IMR-90 (cell line): ENCODE data around the gene CLMP. TPM values are rescaled to one million over a fixed set of nuclear protein-coding genes. Genes with fewer than 3 reads are reported as not detected.

Source experiments
- ATAC-seq: fragments of 200-7000 bp; cut with Tn5 transposase; 2 replicates; pipeline ENCODE4 v1.9.1; 2020; ENCODE audit warnings: low read depth, mild to moderate bottlenecking, moderate library complexity
- BruUV-seq: library from RNA; stranded (reverse); fragments of 400-500 nt; replicated peaks from 2 replicates; lab custom pipeline; 2021; lab: Mats Ljungman, UMichigan
- CTCF ChIA-PET: fragments of 300-600 bp; formaldehyde crosslinking; extraction: SDS; loops from one replicate; lab custom pipeline; 2021; ENCODE audit warnings: antibody characterized with exemption; lab: Yijun Ruan, JAX
- POLR2A ChIA-PET: fragments of 300-600 bp; sonication (Branson Sonifier 250); formaldehyde crosslinking; loops from one replicate; lab custom pipeline; 2022; ENCODE audit warnings: antibody characterized with exemption; ENCODE audit not compliant: unreplicated experiment; lab: Charles Lee
- DNase-seq: peaks from one replicate; pipeline ENCODE4 v3.0.0; 2013
- H2AFZ ChIP-seq: replicated peaks from 2 replicates; pipeline ENCODE3; 2013; ENCODE audit warnings: low read length, mild to moderate bottlenecking; ENCODE audit not compliant: poor library complexity
- H2AK5ac ChIP-seq: 2 replicates; pipeline ENCODE4 v1.6.1; 2013; ENCODE audit warnings: low read depth, low read length, inconsistent platforms
- H2AK9ac ChIP-seq: replicated peaks from 2 replicates; pipeline ENCODE3; 2013; ENCODE audit warnings: mild to moderate bottlenecking, low read depth, low read length, moderate library complexity; ENCODE audit not compliant: poor library complexity
- H2BK120ac ChIP-seq: 2 replicates; pipeline ENCODE4 v1.6.1; 2013; ENCODE audit warnings: low read depth, low read length, inconsistent platforms
- H2BK15ac ChIP-seq: 3 replicates; pipeline ENCODE4 v1.6.1; 2013; ENCODE audit warnings: low read depth, low read length, inconsistent platforms
- H2BK20ac ChIP-seq: 2 replicates; pipeline ENCODE4 v1.6.1; 2013; ENCODE audit warnings: low read depth, mild to moderate bottlenecking, inconsistent platforms, low read length, moderate library complexity
- H2BK5ac ChIP-seq: 2 replicates; pipeline ENCODE4 v1.6.1; 2013; ENCODE audit warnings: mild to moderate bottlenecking, low read depth, low read length, inconsistent platforms; ENCODE audit not compliant: poor library complexity, severe bottlenecking
- H3K14ac ChIP-seq: replicated peaks from 2 replicates; pipeline ENCODE4 v1.6.1; 2013; ENCODE audit warnings: low read depth, low read length, inconsistent platforms
- H3K18ac ChIP-seq: 2 replicates; pipeline ENCODE4 v1.6.1; 2013; ENCODE audit warnings: low read depth, low read length, control low read depth
- H3K23ac ChIP-seq: 2 replicates; pipeline ENCODE4 v1.6.1; 2013; ENCODE audit warnings: low read depth, low read length, inconsistent platforms
- H3K27ac ChIP-seq: 2 replicates; pipeline ENCODE4 v1.5.1; 2013; ENCODE audit warnings: mild to moderate bottlenecking, control low read depth, low read length; ENCODE audit not compliant: insufficient read depth
- H3K27me3 ChIP-seq: 2 replicates; pipeline ENCODE4 v1.6.1; 2013; ENCODE audit warnings: low read length; ENCODE audit not compliant: control insufficient read depth, insufficient read depth
- H3K36me3 ChIP-seq: 2 replicates; pipeline ENCODE4 v1.6.1; 2013; ENCODE audit warnings: low read length, mixed read lengths; ENCODE audit not compliant: control insufficient read depth, insufficient read depth
- H3K4ac ChIP-seq: 2 replicates; pipeline ENCODE4 v1.6.1; 2013; ENCODE audit warnings: low read depth, low read length, inconsistent platforms
- H3K4me1 ChIP-seq: 2 replicates; pipeline ENCODE4 v1.6.1; 2013; ENCODE audit warnings: low read length, mixed read lengths; ENCODE audit not compliant: control insufficient read depth, insufficient read depth
- H3K4me2 ChIP-seq: 2 replicates; pipeline ENCODE4 v1.6.1; 2013; ENCODE audit warnings: low read depth, mild to moderate bottlenecking, control low read depth, low read length, moderate library complexity
- H3K4me3 ChIP-seq: 2 replicates; pipeline ENCODE4 v1.5.1; 2013; ENCODE audit warnings: low read depth, mild to moderate bottlenecking, control low read depth, low read length, moderate library complexity; ENCODE audit not compliant: insufficient read depth
- H3K56ac ChIP-seq: 2 replicates; pipeline ENCODE4 v1.6.1; 2013; ENCODE audit warnings: low read length, inconsistent platforms; ENCODE audit not compliant: insufficient read depth; ENCODE audit errors: extremely low read depth
- H3K79me1 ChIP-seq, 2 experiments: 2 replicates each; pipeline ENCODE4 v1.6.1; 2013; ENCODE audit warnings: low read length in 2 of 2, inconsistent platforms in 1 of 2, low read depth in 1 of 2
- H3K9ac ChIP-seq: 2 replicates; pipeline ENCODE4 v1.6.1; 2013; ENCODE audit warnings: low read depth, low read length, control low read depth
- H3K9me1 ChIP-seq: 2 replicates; pipeline ENCODE4 v1.6.1; 2013; ENCODE audit warnings: low read length, inconsistent platforms; ENCODE audit not compliant: insufficient read depth
- H3K9me3 ChIP-seq: 2 replicates; pipeline ENCODE4 v1.6.1; 2013; ENCODE audit warnings: low read length; ENCODE audit not compliant: control insufficient read depth, insufficient read depth
- H4K20me1 ChIP-seq: 2 replicates; pipeline ENCODE4 v1.6.1; 2013; ENCODE audit warnings: low read length, inconsistent platforms; ENCODE audit not compliant: insufficient read depth
- H4K5ac ChIP-seq: 2 replicates; pipeline ENCODE4 v1.6.1; 2013; ENCODE audit warnings: mild to moderate bottlenecking, low read depth, low read length, control low read depth
- H4K8ac ChIP-seq, 2 experiments: 2 replicates each; pipeline ENCODE4 v1.6.1; 2013; ENCODE audit warnings: low read depth in 2 of 2, low read length in 2 of 2, control low read depth in 1 of 2, inconsistent platforms in 1 of 2
- H4K91ac ChIP-seq: 2 replicates; pipeline ENCODE4 v1.6.1; 2013; ENCODE audit warnings: low read depth, low read length, inconsistent platforms; ENCODE audit not compliant: insufficient read depth
- BHLHE40 ChIP-seq: fragments of 150-350 bp; IDR thresholded peaks from 2 replicates; pipeline ENCODE4 v1.6.1; 2016; ENCODE audit warnings: mild to moderate bottlenecking, low read depth, low read length
- CEBPB ChIP-seq: IDR thresholded peaks from 2 replicates; pipeline ENCODE4 v1.6.1; 2012; ENCODE audit warnings: low read depth, low read length, improper control_type of control experiment
- CHD1 ChIP-seq: IDR thresholded peaks from 2 replicates; pipeline ENCODE4 v1.6.1; 2012; ENCODE audit warnings: low read depth, low read length, improper control_type of control experiment
- MAFK ChIP-seq: IDR thresholded peaks from 2 replicates; pipeline ENCODE4 v1.6.1; 2012; ENCODE audit warnings: low read depth, low read length, improper control_type of control experiment
- MXI1 ChIP-seq: IDR thresholded peaks from 2 replicates; pipeline ENCODE4 v1.6.1; 2012; ENCODE audit warnings: low read depth, mild to moderate bottlenecking, low read length, moderate library complexity, borderline replicate concordance
- WGBS, 2 experiments: methylation state at CpG; one replicate each; pipeline versions ENCODE4 v1.1.5 to v1.1.7; 2013; ENCODE audit warnings: missing lambda C conversion rate in 2 of 2; ENCODE audit not compliant: insufficient read length in 1 of 2; ENCODE audit errors: extremely low coverage in 2 of 2; 5-methylcytosine and 5-hydroxymethylcytosine counted together
- dilution Hi-C: fragments of 300-500 bp; cut with HindIII; formaldehyde crosslinking; loops from one replicate; pipeline ENCODE4 v1.14.3; 2018; ENCODE audit warnings: low sequenced_read_pairs; ENCODE audit not compliant: unreplicated experiment
- in situ Hi-C: fragments of 300-500 bp; cut with MboI; formaldehyde crosslinking; loops from 3 replicates; pipeline ENCODE4 v1.14.3; 2019; ENCODE audit warnings: low sequenced_read_pairs, inconsistent platforms, mixed read lengths
- intact Hi-C: fragments of 100-400 bp; cut with micrococcal nuclease; formaldehyde crosslinking; loops from 2 replicates; pipeline ENCODE4 v1.10.0; 2022
- polyA plus RNA-seq, 3 experiments: library from polyadenylated mRNA; depleted of rRNA; stranded (reverse); fragments of >200 nt; gene quantifications; 2 replicates each; pipeline ENCODE4 v1.2.3, GENCODE V29; 2012; ENCODE audit warnings: low replicate concordance in 1 of 3
- total RNA-seq: library from RNA; depleted of rRNA; stranded (reverse); fragments of >200 nt; gene quantifications from 2 replicates; pipeline ENCODE4 v1.2.3, GENCODE V29; 2012
- TF ChIP-seq, protein P1 (sequence below): fragments of 150-350 bp; IDR thresholded peaks from 2 replicates; pipeline ENCODE4 v1.6.1; 2016; ENCODE audit warnings: low read depth, mild to moderate bottlenecking, low read length, moderate library complexity, borderline replicate concordance

The CLMP gene
- total and polyA plus RNA-seq, 2 of the 4 experiments (the other 2 are of a cell fraction) = 54.7 to 95.7 TPM

- no peak for TF ChIP-seq CHD1
These were observed 72.2 kb downstream of the CLMP start (continued) for GRCh38 chr11:123122852-123123251.

DNA sequence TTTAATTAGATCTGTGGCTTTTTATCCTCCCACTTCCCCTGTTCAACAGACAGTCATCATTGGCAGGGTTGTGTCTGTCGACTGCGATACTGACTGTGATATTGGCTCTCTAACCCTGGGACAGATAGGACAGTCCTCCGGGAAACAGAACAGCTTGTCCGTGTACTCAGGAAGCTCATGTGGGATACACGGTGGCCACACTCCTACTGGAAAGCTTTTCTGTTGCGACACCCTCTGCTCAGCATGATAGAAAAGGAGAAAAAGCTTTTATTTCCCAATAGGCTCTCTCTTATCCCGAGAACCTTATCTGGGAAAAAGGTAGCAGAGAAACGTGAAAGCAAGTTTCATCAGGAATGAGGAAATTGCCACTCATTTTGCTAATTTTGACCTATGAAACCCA is 72.7 kb downstream of the CLMP start:
- DNase-seq (peak; percentile 78), ATAC-seq (peak; percentile 50)
- intact Hi-C loops (no loop called here), dilution Hi-C loops (loop anchor here (25.0 kb wide), 1 partner anchor 140 kb away; no protein-coding TSS in a partner anchor), in situ Hi-C loops (no loop called here)
- peak overlapping the region; percentile 73 for H2AK5ac ChIP-seq
- no peaks in the 10 kb centered on the region; the same call in 1 of the 2 replicates for H4K20me1 ChIP-seq
- peaks cover 31 to 75% of the 10 kb centered on the region in 2 experiments for H3K79me1 ChIP-seq
- peak overlapping the region; percentile 76 for H2BK120ac ChIP-seq
- peaks cover 13% of the 10 kb centered on the region for H3K36me3 ChIP-seq
- H2BK20ac ChIP-seq = peak overlapping the region; percentile 67
- H3K18ac ChIP-seq = peak overlapping the region; percentile 80; the same call in 1 of the 2 replicates
- peak overlapping the region; percentile 89 for H2BK5ac ChIP-seq
- H4K8ac ChIP-seq = peak overlapping the region; percentile 68 to 77
- no peak overlapping the region for H3K4me3 ChIP-seq
- H3K27me3 ChIP-seq = no peaks in the 10 kb centered on the region
- peak overlapping the region; percentile 46 for H2AFZ ChIP-seq
- TF ChIP-seq BHLHE40 (peak; percentile 40; the same call in 1 of the 2 replicates), MAFK (no peak), CEBPB (peak; percentile 97), MXI1 (no peak)
- TF ChIP-seq, protein P1, sequence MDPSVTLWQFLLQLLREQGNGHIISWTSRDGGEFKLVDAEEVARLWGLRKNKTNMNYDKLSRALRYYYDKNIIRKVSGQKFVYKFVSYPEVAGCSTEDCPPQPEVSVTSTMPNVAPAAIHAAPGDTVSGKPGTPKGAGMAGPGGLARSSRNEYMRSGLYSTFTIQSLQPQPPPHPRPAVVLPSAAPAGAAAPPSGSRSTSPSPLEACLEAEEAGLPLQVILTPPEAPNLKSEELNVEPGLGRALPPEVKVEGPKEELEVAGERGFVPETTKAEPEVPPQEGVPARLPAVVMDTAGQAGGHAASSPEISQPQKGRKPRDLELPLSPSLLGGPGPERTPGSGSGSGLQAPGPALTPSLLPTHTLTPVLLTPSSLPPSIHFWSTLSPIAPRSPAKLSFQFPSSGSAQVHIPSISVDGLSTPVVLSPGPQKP = no peak
- H2BK15ac ChIP-seq = peak overlapping the region; percentile 48; the same call in 2 of the 3 replicates
- peaks cover 11% of the 10 kb centered on the region for H3K9me1 ChIP-seq
- H3K9me3 ChIP-seq = no peaks in the 10 kb centered on the region
- peak overlapping the region; percentile 84 for H3K14ac ChIP-seq
- 61% methylated on average over 3 of the region's 8 CpGs; no CpG with 5 or more reads in 1 of the 2 experiments for WGBS, 2 experiments
- H3K27ac ChIP-seq = peak overlapping the region; percentile 63
- peak overlapping the region; percentile 87 for H3K4ac ChIP-seq
- H3K9ac ChIP-seq = peak overlapping the region; percentile 43
- peak overlapping the region; percentile 62 for H3K4me2 ChIP-seq
- H4K91ac ChIP-seq = peak overlapping the region; percentile 26; the same call in 1 of the 2 replicates
- peak overlapping the region; percentile 84 for H3K23ac ChIP-seq
- H2AK9ac ChIP-seq = peak overlapping the region; percentile 18
- no TSS peak for BruUV-seq
- ChIA-PET POLR2A (no interaction called here), CTCF (interaction anchor here (1.0 to 2.0 kb wide), 2 partner anchors 19 to 125 kb away, joined by 3 to 6 read pairs; no protein-coding TSS in a partner anchor)
- peaks cover 11% of the 10 kb centered on the region for H3K4me1 ChIP-seq
- peak overlapping the region; percentile 85; the same call in 1 of the 2 replicates for H4K5ac ChIP-seq
- 0 out of 2 replicates have a peak overlapping the region, but pooled peaks have one; percentile 35 for H3K56ac ChIP-seq
